Measurements from ENCODE around the gene GSN.

GSN gene

DNA sequence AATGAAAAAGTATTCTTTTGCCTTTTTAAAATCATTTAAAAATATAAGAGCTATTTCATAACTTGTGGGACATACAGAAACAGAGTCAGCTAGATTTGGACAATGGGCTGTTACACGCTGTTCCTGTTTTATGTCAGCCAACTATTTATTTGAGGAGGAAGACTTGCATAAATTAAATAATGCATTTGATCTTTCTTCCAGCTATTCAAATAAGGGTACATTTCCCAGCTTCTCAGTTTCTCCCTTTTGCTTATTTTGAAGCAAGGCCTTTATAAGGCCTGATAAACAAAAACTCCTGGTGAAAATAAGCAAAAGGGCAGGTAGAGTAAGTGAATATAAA is 95.6 kb downstream of the GSN start:
- Histone ChIP-seq H4K20me1 (ENCODE audit: insufficient read depth, low read length) (no peaks in the 10 kb centered on the region), H3K9me3 (ENCODE audit: low read length) (no peaks in the 10 kb centered on the region), H3K9ac (ENCODE audit: low read length) (no peak overlapping the region), H3K4me1 (ENCODE audit: insufficient read depth, low read length, severe bottlenecking) (peaks cover 28% of the 10 kb centered on the region), H2AFZ (ENCODE audit: low read length) (no peak overlapping the region), H3F3A (ENCODE audit: insufficient read depth, low read length) (no peaks in the 10 kb centered on the region), H3K36me3 (ENCODE audit: insufficient read depth, low read length) (no peaks in the 10 kb centered on the region), H3K9me2 (ENCODE audit: low read depth, low read length) (no peaks in the 10 kb centered on the region), H3K4me2 (ENCODE audit: low read length) (no peak overlapping the region), H3K79me2 (ENCODE audit: insufficient read depth, low read length) (no peaks in the 10 kb centered on the region), H3K27me3 (ENCODE audit: insufficient read depth, low read length) (no peaks in the 10 kb centered on the region), H3K4me3 (ENCODE audit: low read depth, low read length, poor library complexity, severe bottlenecking) (no peak overlapping the region), H3K27ac (ENCODE audit: low read depth, low read length, poor library complexity, severe bottlenecking) (no peak overlapping the region)
- TF ChIP-seq, protein P1, sequence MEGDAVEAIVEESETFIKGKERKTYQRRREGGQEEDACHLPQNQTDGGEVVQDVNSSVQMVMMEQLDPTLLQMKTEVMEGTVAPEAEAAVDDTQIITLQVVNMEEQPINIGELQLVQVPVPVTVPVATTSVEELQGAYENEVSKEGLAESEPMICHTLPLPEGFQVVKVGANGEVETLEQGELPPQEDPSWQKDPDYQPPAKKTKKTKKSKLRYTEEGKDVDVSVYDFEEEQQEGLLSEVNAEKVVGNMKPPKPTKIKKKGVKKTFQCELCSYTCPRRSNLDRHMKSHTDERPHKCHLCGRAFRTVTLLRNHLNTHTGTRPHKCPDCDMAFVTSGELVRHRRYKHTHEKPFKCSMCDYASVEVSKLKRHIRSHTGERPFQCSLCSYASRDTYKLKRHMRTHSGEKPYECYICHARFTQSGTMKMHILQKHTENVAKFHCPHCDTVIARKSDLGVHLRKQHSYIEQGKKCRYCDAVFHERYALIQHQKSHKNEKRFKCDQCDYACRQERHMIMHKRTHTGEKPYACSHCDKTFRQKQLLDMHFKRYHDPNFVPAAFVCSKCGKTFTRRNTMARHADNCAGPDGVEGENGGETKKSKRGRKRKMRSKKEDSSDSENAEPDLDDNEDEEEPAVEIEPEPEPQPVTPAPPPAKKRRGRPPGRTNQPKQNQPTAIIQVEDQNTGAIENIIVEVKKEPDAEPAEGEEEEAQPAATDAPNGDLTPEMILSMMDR (IDR thresholded peaks at IDR 0.05; ENCODE audit: low read length), result no peak
- no peak for TF ChIP-seq EZH2 (IDR thresholded peaks at IDR 0.05; ENCODE audit: borderline replicate concordance, low read length)

DNA sequence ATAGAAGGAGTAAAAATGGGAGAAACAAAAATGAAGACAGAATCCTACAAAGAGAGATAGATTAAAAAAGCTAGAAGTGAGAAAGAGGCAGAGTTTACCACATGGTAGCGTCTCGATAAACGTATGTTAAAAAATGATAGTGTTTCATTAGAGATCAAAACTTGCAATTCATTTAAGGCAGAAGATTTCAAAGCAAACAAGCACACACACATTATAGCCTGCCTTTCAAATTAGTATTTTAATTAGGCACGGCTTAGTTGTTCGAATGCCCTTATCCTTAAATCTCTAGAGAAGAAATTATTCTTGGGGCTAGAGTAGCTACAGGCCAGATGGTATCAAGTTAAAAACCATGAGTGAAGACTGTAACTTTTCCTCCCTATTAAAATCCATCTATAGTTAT is 96.1 kb downstream of the GSN start:
- Histone ChIP-seq H3K9me3 (ENCODE audit: low read length) (no peaks in the 10 kb centered on the region), H3K9ac (ENCODE audit: low read length) (no peak overlapping the region), H3K4me1 (ENCODE audit: insufficient read depth, low read length, severe bottlenecking) (peaks cover 28% of the 10 kb centered on the region), H3K27me3 (ENCODE audit: insufficient read depth, low read length) (no peaks in the 10 kb centered on the region), H3K27ac (ENCODE audit: low read depth, low read length, poor library complexity, severe bottlenecking) (no peak overlapping the region), H3K79me2 (ENCODE audit: insufficient read depth, low read length) (no peaks in the 10 kb centered on the region), H4K20me1 (ENCODE audit: insufficient read depth, low read length) (no peaks in the 10 kb centered on the region), H3K4me2 (ENCODE audit: low read length) (no peak overlapping the region), H3F3A (ENCODE audit: insufficient read depth, low read length) (no peaks in the 10 kb centered on the region), H3K36me3 (ENCODE audit: insufficient read depth, low read length) (no peaks in the 10 kb centered on the region), H2AFZ (ENCODE audit: low read length) (no peak overlapping the region), H3K4me3 (ENCODE audit: low read depth, low read length, poor library complexity, severe bottlenecking) (no peak overlapping the region), H3K9me2 (ENCODE audit: low read depth, low read length) (no peaks in the 10 kb centered on the region)
- TF ChIP-seq EZH2 (IDR thresholded peaks at IDR 0.05; ENCODE audit: borderline replicate concordance, low read length), result no peak
- TF ChIP-seq, protein P1 (IDR thresholded peaks at IDR 0.05; ENCODE audit: low read length), result no peak

DNA sequence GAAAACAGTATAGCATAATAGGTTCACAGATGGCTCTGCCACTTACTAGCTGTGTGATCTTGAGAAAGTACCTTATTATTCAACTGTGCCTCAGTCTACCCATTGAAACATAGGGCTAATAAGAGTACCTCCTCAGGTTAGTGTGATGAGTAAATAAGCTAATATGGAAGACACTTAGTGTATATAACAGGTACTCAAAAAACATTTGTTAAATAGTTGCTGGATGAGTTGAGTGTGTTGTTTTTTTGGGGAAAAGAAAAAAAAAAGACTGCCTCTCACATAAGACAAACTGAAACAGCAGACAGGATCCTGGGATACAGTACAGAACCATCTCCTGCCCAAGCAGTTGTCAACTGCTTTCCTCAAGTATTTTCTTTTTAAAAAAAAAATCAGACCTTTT is 96.9 kb downstream of the GSN start:
- Histone ChIP-seq H3K4me3 (ENCODE audit: low read depth, low read length, poor library complexity, severe bottlenecking) (no peak overlapping the region), H3K9ac (ENCODE audit: low read length) (no peak overlapping the region), H3K9me2 (ENCODE audit: low read depth, low read length) (no peaks in the 10 kb centered on the region), H3K27me3 (ENCODE audit: insufficient read depth, low read length) (no peaks in the 10 kb centered on the region), H3F3A (ENCODE audit: insufficient read depth, low read length) (no peaks in the 10 kb centered on the region), H3K4me1 (ENCODE audit: insufficient read depth, low read length, severe bottlenecking) (peaks cover 25% of the 10 kb centered on the region), H3K4me2 (ENCODE audit: low read length) (no peak overlapping the region), H3K27ac (ENCODE audit: low read depth, low read length, poor library complexity, severe bottlenecking) (no peak overlapping the region), H3K36me3 (ENCODE audit: insufficient read depth, low read length) (no peaks in the 10 kb centered on the region), H4K20me1 (ENCODE audit: insufficient read depth, low read length) (no peaks in the 10 kb centered on the region), H3K9me3 (ENCODE audit: low read length) (no peaks in the 10 kb centered on the region), H3K79me2 (ENCODE audit: insufficient read depth, low read length) (no peaks in the 10 kb centered on the region), H2AFZ (ENCODE audit: low read length) (no peak overlapping the region)
- TF ChIP-seq EZH2 (IDR thresholded peaks at IDR 0.05; ENCODE audit: borderline replicate concordance, low read length), result no peak
- TF ChIP-seq, protein P1 (IDR thresholded peaks at IDR 0.05; ENCODE audit: low read length), result no peak

Data from OCI-LY1 (cell line).